UCSD-AML1 (cell line): ENCODE results near the gene S100A1.

Source experiments
- DNase-seq: peaks from one replicate; lab custom pipeline; 2025; ENCODE audit not compliant: unreplicated experiment; lab: John Stamatoyannopoulos, UW

The S100A1 gene

DNA sequence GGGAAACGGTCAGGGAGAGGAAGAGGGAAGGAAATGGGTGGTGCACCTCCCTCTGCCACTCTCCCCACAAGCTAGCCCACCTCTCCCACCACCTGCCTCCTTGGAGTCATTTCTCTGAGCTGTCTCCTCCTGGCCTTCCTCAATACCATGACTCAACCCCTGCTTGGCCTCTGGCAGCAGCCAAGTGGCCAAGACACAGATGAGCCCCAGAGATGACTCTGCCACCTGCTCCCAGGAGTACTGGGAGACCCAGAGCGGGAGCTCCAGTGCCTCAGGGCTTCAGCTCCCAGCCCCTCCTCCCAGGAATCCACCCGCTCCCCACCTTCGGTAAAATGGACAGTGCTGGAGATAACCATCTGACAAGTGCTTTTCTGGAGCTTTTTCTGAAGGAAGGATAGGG, 17.9 kb upstream of the S100A1 start:
- DNase-seq: peak; percentile 27

DNA sequence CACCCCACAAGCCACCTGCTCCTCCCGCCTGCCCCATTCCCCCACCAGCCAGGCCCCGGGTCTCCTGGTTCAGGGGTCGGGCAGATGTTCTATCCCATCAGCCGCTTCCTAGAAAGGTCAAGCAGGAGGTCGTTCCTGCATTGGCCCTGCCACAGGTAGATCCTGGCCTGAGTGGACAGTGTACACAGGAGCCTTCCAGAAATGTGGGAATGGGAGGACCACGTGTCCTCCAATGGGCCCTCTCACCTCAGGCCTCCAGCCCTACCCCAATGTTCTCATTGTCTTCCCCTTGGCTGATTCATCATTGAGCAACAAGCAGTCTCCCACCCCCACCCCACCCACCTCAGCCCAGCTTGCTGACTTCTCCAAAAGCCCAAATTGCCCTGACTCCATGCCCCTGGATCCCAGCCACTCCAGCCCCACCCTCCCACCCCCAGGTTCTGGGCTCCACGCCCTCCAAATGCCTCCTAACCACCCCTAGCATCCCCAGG, 17.4 kb upstream of the S100A1 start:
- DNase-seq: no peak

DNA sequence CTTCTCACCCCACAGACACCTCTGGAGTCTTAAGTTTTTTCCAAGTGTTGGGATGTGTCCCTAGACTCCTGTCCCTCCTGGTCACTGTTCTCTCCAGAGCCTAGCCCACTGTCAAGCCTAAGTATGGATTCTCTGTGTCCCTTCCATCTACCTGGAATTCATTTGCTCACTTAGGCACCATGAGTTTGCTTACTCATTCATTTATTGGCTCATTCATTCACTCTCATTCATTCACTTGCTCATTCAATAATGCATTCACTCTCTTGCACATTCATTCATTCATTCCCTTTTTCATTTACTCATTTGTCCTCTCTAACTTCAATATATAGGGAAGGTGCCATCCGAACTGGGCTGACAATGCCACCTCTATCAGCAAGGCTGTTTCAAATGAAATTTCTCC, 16.9 kb upstream of the S100A1 start:
- DNase-seq: no peak

DNA sequence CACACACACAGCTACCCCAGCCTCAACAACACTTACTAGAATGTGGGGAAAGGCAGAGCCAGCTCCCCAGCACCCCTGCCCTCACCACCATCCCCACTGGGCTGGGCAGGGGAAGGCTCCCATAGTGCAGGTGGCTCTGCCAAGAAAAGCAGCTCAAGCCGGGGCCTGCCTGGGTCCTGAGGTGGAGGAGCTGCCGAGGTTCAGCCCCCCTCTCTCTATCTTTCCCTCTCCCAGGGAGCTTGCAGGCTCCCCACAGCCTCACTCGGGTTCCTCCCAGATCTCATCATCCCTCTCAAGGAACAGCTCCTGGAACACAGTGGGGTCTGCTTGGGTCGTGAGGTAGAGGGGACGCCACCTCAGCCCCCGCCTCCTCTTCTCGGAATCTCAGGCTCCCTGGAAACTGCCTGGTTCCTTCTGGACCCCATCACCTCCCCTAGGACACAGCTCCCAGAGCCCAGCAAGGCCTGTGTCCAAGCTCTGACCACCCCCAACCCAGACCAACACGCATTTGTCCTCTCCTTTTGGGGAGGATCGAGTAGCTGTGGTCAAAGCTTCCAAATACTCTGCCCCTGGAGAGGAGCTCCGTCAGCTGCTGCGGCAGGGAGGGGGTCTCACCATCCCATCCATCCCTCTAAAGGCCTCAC, 16.0 kb upstream of the S100A1 start:
- DNase-seq: no peak

DNA sequence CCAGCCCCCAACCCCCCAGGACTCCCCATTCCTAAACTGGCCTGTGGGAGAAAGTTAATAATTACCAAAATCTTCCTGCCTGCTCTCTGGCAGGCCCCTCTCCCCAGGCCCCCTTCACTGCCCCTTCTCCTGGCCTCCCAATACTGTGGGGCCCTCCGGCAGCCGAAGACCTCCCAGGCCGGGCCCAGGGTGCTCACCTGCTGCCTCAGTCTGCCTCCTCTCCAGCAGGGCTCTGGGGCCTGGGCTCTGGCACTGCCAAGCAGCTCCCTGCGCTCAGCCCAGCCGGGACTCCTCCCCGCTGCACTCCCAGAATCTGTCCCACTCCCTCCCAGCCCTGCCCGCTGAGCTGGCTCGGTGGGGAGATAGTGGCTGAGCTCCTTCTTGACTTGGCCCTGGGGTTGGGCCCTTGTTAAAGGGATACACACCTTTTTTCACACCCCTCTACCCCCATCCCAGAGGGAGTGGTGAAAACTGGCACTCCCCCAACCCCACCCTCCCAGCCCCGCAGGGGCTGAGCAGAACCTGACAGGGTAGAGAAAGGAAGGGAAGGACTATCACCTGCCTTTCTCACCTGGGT, 15.4 kb upstream of the S100A1 start, which contains the start of gene S100A16:
S100A16 (minus strand) TSS at position 383 of the 577 bp plus-strand sequence. CDS start 4,986 bp downstream, outside the sequence.
- no peak for DNase-seq

DNA sequence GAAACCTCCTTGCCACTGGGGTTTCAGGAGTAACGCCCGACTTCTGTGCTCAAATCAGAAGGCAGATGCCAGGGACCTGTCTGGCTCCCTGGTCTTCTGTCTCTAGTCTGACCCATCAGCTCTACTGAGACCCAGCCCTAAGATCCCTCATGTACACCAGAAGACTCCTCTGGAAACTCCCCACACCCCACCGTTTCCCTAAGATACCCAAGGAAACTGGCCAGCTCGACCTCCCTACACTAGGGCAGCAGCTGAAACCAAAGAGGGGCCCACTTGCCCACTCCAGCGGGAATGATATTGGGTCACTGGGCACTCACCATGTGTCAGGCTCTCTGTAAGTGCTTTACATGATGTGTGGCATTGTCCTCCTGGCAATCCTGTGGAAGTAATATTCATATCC, 14.8 kb upstream of the S100A1 start:
- no peak for DNase-seq

DNA sequence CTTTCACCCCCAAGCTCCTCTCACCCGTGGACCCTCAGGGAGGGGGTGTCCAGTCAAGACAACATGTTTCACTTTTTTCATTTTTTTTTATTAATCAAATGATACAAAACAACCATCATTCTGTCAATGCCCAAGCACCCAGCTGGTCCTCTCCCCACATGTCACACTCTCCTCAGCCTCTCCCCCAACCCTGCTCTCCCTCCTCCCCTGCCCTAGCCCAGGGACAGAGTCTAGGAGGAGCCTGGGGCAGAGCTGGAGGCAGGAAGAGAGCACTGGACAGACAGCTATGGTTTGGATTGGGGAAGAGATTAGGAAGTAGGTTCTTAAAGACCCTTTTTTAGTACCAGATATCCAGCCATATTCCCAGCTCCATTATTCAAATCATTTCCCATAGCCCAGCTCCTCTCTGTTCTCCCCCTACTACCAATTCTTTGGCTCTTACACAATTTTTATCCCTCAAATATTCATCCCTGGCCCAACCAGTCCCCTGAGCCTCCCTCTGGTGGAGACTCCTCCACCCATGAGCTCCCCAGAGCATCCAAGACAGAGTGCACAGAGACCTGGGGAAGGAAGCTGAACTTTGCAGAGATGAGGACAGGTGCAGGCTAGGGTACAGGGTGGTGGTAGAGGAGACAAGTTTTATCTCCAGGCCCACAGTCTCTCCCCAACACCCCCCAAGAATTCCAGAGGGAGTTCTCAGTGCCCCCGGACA, 13.9 kb upstream of the S100A1 start:
- no peak for DNase-seq

DNA sequence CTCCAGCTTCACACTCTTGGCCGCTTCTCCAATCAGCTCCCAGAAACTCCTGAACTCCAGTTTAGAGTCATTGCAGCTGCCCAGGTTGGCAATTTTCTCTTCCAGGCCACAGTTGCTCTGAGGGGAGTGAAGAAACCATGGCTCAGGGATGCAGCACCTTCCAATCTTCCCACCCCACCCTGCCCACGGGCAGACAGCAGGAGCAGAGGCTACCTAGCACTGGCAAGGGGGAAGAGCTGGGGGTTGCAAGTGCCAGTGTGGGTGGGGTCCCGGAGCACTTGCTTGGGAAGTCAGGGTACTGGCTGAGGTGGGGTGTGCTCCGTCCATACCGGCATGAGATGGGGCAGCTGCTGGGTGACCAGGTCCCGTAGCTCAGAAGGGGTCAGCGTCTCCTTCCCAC, 13.3 kb upstream of the S100A1 start:
- no peak for DNase-seq

DNA sequence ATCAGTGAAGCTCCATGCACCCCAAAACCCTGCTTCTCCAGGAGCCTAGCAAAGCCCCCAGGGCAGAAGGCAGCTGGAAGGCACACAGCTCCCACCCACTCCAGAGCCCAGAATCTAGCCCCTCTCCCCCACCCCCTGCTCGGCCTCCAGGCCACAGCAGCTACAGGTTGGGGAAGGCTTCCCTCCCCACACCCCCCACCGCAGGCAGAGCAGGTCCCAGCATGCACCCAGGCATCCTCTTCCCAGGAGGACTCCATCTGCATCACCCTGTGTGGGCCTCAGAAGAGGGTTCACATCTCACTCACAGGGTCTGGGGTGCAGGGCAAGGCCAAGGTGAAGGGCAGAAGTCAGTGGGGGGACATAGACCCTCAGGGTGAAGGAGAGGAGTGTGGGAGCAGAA, 12.8 kb upstream of the S100A1 start:
- DNase-seq: no peak

DNA sequence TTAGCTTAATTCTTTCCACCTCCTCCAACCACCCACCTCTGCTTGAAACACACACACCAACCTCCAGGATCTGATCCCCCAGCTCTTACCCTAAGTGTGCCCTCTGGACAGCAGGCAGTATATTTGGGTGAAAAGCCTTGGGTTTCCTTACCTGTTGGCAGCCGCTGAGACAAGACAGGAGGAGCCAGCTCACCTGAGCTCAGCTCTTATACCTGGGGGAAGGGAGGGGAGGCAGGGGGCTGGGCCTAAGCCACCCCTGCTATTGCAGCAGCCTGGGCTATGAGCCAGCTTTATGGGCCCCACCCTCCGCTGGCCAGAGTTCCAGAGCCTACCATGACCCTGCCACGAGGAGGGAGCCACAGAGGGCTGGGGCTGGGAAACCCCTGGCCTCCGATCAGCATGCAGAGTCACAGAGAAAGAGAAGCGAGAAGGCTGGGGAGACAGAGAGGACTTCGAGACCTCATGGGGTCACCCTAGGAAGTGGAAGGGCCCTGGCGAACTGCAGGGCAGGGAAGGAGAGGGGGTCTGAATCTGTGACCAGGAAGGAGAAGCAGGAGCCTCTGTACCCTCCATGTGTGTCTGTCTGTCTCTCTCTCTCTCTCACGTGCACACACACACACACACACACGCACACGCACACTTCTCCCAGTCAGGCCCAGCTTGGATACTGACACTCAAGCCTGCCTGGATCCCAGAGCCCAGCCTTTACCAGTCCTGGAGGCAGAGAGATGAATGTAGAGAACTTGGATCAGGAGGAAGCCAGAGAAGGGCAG, 11.9 kb upstream of the S100A1 start, which contains the start of gene S100A14:
S100A14 (minus strand) TSS at position 182 of the 773 bp plus-strand sequence. CDS start 467 bp downstream, outside the sequence.
- no peak for DNase-seq

DNA sequence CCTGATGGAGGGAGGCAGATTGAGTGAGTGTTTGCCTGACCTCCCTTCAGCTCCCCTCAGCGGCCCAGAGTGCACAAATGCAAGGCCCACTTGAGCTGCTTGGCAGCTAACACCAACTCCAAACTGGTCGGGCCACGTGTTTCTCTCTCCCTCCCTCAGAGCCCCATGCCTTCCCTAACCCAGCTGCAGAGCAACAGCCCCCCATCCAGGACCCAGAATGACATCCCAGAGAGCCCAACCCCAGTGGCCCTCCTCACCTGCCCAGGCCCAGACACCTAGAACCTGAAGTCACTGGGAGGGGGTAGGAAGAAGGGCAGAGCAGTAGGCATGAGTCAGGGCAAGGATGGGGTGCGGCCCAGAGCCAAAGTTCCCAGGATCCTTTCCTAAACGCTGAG, 11.3 kb upstream of the S100A1 start:
- DNase-seq: no peak

DNA sequence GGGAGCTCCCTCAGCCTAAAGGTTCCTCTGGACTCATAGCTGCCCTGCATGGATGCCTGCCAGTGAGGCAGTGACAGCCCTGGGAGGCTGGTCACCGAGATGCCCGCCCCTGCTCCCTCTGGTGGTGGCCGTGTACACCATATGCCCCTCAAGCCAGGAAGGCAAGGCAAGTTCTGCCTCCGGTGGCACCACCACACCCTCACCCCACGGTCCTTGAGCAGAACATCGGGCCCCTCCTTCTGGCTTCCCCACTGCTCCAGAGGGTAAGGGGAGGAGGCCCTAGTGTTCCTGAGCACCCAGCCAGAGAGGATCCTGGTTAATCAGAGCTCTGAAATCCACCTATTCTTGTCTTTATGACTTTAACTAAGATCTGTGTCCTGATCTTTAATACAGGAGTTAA, 10.6 kb upstream of the S100A1 start:
- DNase-seq: peak; percentile 79

DNA sequence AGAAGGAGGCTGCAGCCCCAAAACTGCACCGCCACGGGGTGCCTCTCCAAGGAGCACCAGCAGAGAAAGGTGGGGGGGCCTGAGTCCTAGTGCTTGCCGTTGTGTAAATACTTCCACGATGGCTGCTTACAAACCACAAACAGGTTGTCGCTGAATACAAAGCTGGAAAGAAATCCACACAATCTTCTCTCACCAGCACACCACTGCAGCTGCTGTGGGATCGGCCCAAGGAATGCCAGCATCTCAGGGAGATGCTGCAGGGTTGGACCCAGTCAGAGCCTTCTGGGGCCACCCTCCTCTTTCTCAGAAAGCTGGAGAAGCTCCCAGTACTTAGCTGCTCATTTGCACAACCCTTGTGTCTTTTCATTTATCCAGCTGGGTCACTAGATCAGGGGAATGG, 9.1 kb upstream of the S100A1 start:
- no peak for DNase-seq

DNA sequence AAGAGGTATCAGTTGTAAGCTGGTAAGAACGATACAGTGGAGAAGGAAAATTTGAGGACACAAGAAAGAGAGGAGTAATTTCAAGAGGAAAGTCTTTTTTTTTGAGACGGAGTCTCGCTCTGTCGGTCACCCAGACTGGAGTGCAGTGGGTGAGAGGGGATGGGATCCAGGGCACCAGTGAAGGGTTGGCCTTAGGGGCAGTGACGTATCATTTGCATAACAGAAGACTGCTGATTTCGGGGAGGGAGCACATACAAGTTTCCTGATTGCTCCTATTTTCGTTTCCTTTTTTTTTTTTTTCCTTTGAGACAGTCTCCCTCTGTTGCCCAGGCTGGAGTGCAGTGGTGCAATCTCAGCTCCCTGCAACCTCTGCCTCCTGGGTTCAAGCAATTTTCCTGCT, 5.1 kb upstream of the S100A1 start:
- no peak for DNase-seq

DNA sequence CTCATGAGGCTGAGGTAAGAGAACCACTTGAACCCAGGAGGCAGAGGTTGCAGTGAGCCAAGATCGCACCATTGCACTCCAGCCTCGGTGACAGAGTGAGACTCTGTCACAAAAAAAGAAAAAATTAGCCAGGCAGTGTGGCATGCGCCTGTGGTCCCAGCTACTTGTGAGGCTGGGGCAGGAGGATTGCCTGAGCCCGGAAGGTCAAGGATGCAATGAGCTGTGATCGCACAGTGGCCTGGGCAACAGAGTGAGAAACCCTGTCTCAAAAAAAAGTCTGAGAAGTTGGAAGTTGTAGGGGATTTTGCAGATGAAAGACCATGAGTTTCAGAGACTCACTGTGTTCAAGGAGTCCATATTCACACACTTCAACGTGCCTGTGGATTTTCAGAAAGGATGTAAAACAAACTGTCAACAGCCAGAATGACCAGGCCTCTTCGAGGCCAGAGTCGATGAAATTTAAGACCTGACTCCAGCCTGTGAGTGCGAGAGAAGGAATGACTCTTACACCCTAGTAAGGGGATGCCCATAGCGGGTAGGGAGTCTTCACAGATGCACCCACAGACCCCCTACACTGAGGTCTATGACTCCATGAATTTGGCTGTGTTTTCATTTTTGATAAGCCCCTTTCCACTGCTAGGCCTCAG, 3.1 kb upstream of the S100A1 start:
- DNase-seq: no peak

DNA sequence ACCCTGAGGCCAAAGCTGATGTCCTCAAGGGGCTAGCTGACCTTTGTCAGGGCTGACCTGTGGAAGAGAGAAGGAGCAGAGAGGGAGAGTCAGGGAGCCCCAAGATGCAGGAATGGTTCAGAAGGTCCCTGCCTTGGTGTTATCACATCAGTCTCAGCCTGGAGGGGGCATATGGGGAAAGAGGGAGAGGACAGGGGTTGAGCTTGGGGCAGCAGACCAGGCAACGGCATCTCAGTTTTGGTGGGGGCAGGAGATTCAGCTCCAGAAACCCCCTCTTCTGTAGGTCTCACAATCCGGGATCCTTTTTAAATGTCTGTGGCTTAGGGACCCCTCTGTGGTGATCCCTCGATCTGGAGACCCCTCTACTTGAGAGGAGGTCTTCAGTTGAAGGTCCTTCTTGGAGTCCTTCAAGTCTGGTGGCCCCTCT, 1.7 kb upstream of the S100A1 start:
- no peak for DNase-seq

DNA sequence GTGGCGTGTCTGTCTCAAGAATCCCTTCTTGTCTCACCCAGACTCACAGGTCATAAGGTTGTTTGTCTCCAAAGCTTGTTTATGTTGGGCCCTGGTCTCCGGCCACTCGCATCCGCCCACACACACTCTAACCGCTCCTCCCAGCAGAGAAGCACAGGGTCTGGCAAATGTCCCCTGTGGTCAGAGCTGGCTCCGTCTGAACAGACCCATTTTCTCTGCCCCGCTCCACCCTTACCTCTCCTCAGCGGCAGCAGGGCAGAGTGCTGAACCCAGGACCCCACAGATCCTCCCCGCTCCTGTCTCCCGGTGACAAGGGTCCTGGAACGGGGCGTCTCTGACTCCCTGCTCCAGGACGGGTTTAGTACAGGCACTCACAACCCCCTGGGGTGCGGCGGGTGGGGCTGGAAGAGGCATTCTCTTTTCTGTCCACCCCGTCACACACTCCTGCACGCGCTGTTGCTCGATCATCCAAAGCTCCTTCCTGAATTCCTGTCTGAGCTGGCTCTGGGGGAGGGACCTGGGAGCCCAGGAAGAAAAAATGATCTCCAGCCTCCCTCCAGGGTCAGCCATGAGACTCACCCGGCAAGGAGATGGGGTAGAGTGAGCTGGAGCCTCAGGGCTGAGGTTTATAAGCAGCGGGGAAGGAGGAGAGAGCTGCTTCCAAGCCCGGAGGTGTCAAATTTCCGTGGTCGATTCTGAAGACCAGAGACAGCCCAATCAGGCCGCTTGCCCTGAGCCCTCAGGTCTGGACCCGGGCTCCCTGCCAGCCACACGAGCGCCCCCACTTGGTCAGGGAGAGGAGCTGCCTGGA, 1.1 kb upstream of the S100A1 start, which contains the start of gene S100A13:
S100A13 (minus strand) TSS at position 602 of the 811 bp plus-strand sequence. CDS start 1,033 bp downstream, outside the sequence.
- peak; percentile 46 for DNase-seq

DNA sequence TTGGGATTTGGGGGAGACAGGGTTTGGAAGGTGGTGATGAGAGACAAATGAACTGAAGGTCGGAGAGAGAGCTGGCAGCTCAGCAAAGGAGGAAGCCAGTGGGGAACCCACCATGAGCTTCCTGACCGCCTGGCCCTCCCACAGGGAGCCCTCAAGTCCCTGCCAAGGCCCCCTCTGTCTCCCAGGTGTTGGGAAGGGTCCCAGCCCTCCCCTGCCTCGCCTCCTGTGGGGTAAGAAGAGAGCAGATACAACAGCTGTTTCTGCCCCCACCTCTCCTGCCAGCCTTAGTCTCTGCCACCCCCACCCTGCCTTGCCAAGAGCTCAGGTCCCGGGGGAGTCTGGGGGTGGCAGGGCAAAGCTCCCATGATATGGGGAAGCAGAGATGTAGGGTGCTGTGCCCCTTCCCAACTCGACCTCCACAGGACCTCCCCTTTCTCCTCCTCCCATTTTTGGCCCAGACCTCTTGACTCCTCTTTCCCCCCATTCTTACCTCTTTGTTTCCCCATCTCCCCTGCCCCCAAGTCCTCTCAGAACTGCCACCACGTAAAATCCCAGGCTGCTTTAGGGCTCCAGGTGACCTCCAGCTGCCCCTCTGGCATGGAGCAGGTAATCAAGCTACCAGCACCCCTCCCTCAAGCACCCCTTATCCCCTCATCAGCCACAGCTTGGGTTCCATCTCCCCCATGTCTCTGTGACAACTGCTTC, 556 bp downstream of the S100A1 start:
- no peak for DNase-seq

DNA sequence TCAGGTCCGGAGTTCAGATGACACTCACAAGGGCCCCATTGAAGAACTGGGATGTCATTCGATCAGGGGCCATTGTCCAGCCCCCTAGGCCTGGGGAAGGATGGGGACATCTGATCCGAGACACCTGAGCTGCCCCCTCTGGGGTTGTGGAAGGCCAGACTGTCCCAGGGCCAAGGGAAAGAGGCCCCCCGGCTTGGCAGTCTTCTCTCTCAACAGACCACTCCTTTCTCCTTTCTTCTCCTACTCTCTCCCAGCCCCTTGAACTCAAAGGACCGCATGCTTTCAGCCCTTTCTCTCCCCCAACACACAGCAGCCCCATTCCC, 1.1 kb downstream of the S100A1 start:
- DNase-seq: no peak
